Fibroblast of pulmonary artery (primary cell): ENCODE results near the gene LY6G5C.

Experiments used
- DNase-seq: peaks from one replicate; pipeline ENCODE4 v3.0.0-alpha.2; 2010; ENCODE audit warnings: low read depth
- H3K4me3 ChIP-seq: replicated peaks from 2 replicates; pipeline ENCODE4 v1.5.1; 2011; ENCODE audit warnings: low read depth, mild to moderate bottlenecking, control low read depth, low read length, moderate library complexity
- CTCF ChIP-seq: IDR thresholded peaks from 2 replicates; pipeline ENCODE4 v1.5.1; 2011; ENCODE audit warnings: mild to moderate bottlenecking, control low read depth, low read length, inconsistent platforms; ENCODE audit errors: missing control alignments

Gene LY6G5C

GRCh38 chr6:31697555-31697954 is 16.7 kb upstream of the LY6G5C start:
- TF ChIP-seq CTCF = no peak
- no peak for DNase-seq
- H3K4me3 ChIP-seq = no peak overlapping the region

- TF ChIP-seq CTCF = no peak
- DNase-seq = no peak
Measured at GRCh38 chr6:31693535-31693934, 12.7 kb upstream of the LY6G5C start.

GRCh38 chr6:31692886-31693285 is 12.0 kb upstream of the LY6G5C start:
- H3K4me3 ChIP-seq = no peak overlapping the region
- no peak for TF ChIP-seq CTCF
- DNase-seq = no peak

More at GRCh38 chr6:31693535-31693934, 12.7 kb upstream of the LY6G5C start:
- H3K4me3 ChIP-seq = no peak overlapping the region

- DNase-seq = no peak
- TF ChIP-seq CTCF = no peak
- H3K4me3 ChIP-seq = no peak overlapping the region
Measured at GRCh38 chr6:31692353-31692752, 11.5 kb upstream of the LY6G5C start.

GRCh38 chr6:31691564-31692108 is 10.8 kb upstream of the LY6G5C start:
- no peak for DNase-seq
- H3K4me3 ChIP-seq = no peak overlapping the region
- TF ChIP-seq CTCF = no peak

- no peak for TF ChIP-seq CTCF
- no peak overlapping the region for H3K4me3 ChIP-seq
- no peak for DNase-seq
Measured at GRCh38 chr6:31691078-31691463, 10.2 kb upstream of the LY6G5C start.

GRCh38 chr6:31690231-31691077 is 9.6 kb upstream of the LY6G5C start:
- H3K4me3 ChIP-seq = no peak overlapping the region
- no peak for DNase-seq
- no peak for TF ChIP-seq CTCF
